ENCODE data around the gene AVPR2. TPM values are rescaled to one million over a fixed set of nuclear protein-coding genes. Genes with fewer than 3 reads are reported as not detected.
A peak's percentile ranks its signal among the peaks of the same experiment; 100 is the strongest.

The AVPR2 gene
- total RNA-seq, 1 experiment from 2014 or later = 10.6 TPM

- in situ Hi-C loops (cut with HindIII; ENCODE audit: low pct_unique_long_range_greater_than_20kb, low sequenced_read_pairs) = no loop called here
- ATAC-seq = no peak
- H3K4me1 ChIP-seq (ENCODE audit: control insufficient read depth, insufficient read depth, low read length) = peaks cover 19% of the 10 kb centered on the region
- no peaks in the 10 kb centered on the region for H3K27me3 ChIP-seq (ENCODE audit: control insufficient read depth, insufficient read depth, low read length)
- H3K36me3 ChIP-seq (ENCODE audit: control insufficient read depth, insufficient read depth, low read length) = peaks cover 2% of the 10 kb centered on the region
- intact Hi-C loops (cut with micrococcal nuclease; ENCODE audit: unreplicated experiment) = no loop called here
- no peaks in the 10 kb centered on the region for H3K9me3 ChIP-seq (ENCODE audit: control insufficient read depth, insufficient read depth, low read depth, low read length)
- H3K27ac ChIP-seq (ENCODE audit: low read length) = no peak overlapping the region
- BruUV-seq (replicated peaks) = no TSS peak
- CTCF ChIA-PET = interaction anchor here (0.7 to 1.2 kb wide), 2 partner anchors 26 to 74 kb away, joined by 5 to 6 read pairs; partner anchors contain the start of gene ARHGAP4
- H3K4me3 ChIP-seq (ENCODE audit: low read depth in 2 of 2, low read length in 2 of 2) = no peak overlapping the region
- POLR2A ChIA-PET = no interaction called here
- DNase-seq (ENCODE audit: low read depth, low spot score) = no peak
- TF ChIP-seq TCF7L2 (IDR thresholded peaks at IDR 0.05; ENCODE audit: low read depth, low read length) = no peak
- TF ChIP-seq REST (IDR thresholded peaks at IDR 0.05; ENCODE audit: insufficient read depth in 1 of 2, low read depth in 2 of 2, low read length in 1 of 2) = no peak
- no peak for TF ChIP-seq POLR2AphosphoS5 (IDR thresholded peaks at IDR 0.05; ENCODE audit: low read depth, low read length)
- TF ChIP-seq SIN3A (IDR thresholded peaks at IDR 0.05; ENCODE audit: borderline replicate concordance, insufficient read depth, low read depth, low read length) = no peak
- no peak for TF ChIP-seq CTCF (IDR thresholded peaks at IDR 0.05)
Measured at GRCh38 chrX:153952373-153953026, 48.0 kb downstream of the AVPR2 start.

GRCh38 chrX:153953342-153953830 lies 48.9 kb downstream of the AVPR2 start:
- Histone ChIP-seq H3K4me3 (ENCODE audit: low read depth in 2 of 2, low read length in 2 of 2) (no peak overlapping the region), H3K27me3 (ENCODE audit: control insufficient read depth, insufficient read depth, low read length) (no peaks in the 10 kb centered on the region), H3K36me3 (ENCODE audit: control insufficient read depth, insufficient read depth, low read length) (peaks cover 2% of the 10 kb centered on the region), H3K27ac (ENCODE audit: low read length) (peak overlapping the region; percentile 57; the same call in 1 of the 2 replicates), H3K4me1 (ENCODE audit: control insufficient read depth, insufficient read depth, low read length) (peaks cover 10% of the 10 kb centered on the region), H3K9me3 (ENCODE audit: control insufficient read depth, insufficient read depth, low read depth, low read length) (no peaks in the 10 kb centered on the region)
- in situ Hi-C loops (cut with HindIII; ENCODE audit: low pct_unique_long_range_greater_than_20kb, low sequenced_read_pairs) = no loop called here
- ChIA-PET POLR2A (no interaction called here), CTCF (interaction anchor here (0.8 kb wide), 1 partner anchor 141 kb away, joined by 3 read pairs; no protein-coding TSS in a partner anchor)
- BruUV-seq (replicated peaks) = no TSS peak
- DNase-seq (ENCODE audit: low read depth, low spot score) = no peak
- intact Hi-C loops (cut with micrococcal nuclease; ENCODE audit: unreplicated experiment) = no loop called here
- peak; percentile 60 for ATAC-seq
- TF ChIP-seq SIN3A (IDR thresholded peaks at IDR 0.05; ENCODE audit: borderline replicate concordance, insufficient read depth, low read depth, low read length) = no peak
- TF ChIP-seq REST (IDR thresholded peaks at IDR 0.05; ENCODE audit: insufficient read depth in 1 of 2, low read depth in 2 of 2, low read length in 1 of 2) = no peak
- no peak for TF ChIP-seq TCF7L2 (IDR thresholded peaks at IDR 0.05; ENCODE audit: low read depth, low read length)
- no peak for TF ChIP-seq CTCF (IDR thresholded peaks at IDR 0.05)
- TF ChIP-seq POLR2AphosphoS5 (IDR thresholded peaks at IDR 0.05; ENCODE audit: low read depth, low read length) = 0 out of 2 replicates have a peak, but pooled peaks have one; percentile 24
